ENCODE results near the gene HSDL2.

HSDL2 gene

GRCh38 chr9:112500842-112501241 is 120.9 kb downstream of the HSDL2 start:
- TF ChIP-seq CTCF (IDR thresholded peaks at IDR 0.05; ENCODE audit: borderline replicate concordance, insufficient read depth, low read depth, low read length), result no peak
- H3K4me3 ChIP-seq (ENCODE audit: low read depth, low read length), result no peak overlapping the region

GRCh38 chr9:112501287-112501686 is 121.4 kb downstream of the HSDL2 start:
- no peak for TF ChIP-seq CTCF (IDR thresholded peaks at IDR 0.05; ENCODE audit: borderline replicate concordance, insufficient read depth, low read depth, low read length)
- no peak overlapping the region for H3K4me3 ChIP-seq (ENCODE audit: low read depth, low read length)

- no peak overlapping the region for H3K4me3 ChIP-seq (ENCODE audit: low read depth, low read length)
- TF ChIP-seq CTCF (IDR thresholded peaks at IDR 0.05; ENCODE audit: borderline replicate concordance, insufficient read depth, low read depth, low read length), result no peak
Observed at GRCh38 chr9:112502175-112502946, 122.5 kb downstream of the HSDL2 start.

DNA sequence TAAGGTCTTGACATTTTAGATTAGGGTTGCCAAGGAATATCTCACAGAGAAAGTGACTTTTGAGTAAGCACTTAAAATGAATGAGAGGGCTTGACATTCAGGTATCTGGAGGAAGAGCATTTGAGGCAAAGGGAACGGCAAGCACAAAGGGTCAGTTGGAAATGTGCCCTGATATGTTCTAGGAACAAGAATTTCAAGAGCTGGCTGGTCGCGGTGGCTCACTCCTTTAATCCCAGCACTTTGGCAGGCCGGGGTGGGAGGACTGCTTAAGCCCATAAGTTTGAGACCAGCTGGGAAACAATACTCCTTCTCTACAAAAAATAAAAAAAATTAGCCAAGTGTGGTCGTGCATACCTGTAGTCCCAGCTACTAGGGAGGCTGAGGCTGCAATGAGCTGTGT is 123.3 kb downstream of the HSDL2 start:
- no peak overlapping the region for H3K4me3 ChIP-seq (ENCODE audit: low read depth, low read length)
- TF ChIP-seq CTCF (IDR thresholded peaks at IDR 0.05; ENCODE audit: borderline replicate concordance, insufficient read depth, low read depth, low read length), result no peak

DNA sequence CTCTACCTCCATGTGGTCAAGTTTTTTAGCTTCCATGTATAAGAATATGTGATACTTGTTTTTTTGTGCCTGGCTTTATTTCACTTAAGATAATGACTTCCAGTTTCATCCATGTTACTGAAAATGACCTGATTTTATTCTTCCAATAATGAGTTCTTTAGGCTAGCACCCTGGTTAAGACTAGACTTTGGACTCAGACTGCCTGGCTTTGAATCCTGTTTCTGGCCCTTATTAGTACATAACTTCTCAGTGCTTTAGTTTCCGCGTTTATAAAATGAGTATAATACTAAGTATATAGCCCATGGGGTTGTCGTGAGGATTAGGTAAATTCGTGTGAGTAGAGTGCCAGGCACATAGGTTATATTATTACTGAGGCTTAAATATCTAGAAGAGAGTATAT is 125.2 kb downstream of the HSDL2 start:
- no peak overlapping the region for H3K4me3 ChIP-seq (ENCODE audit: low read depth, low read length)
- no peak for TF ChIP-seq CTCF (IDR thresholded peaks at IDR 0.05; ENCODE audit: borderline replicate concordance, insufficient read depth, low read depth, low read length)

DNA sequence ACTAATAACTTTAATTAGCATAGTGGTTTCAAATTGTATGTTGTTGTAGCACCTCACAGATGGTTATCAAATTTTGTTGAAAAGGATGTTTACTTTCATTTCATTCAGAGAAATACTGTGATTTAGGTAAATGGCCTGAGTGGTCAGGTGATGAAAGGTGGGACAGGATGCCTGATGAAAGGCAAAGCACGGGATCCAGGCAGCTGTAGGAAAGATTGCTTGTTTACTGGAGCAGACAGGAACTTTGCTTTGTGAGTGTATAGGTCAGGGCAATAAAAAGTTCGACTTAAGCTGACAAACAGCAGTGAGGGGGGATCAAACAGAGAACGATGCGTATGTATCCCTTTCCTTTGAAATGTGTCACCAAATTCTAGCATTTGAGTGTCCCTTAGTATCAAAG is 125.7 kb downstream of the HSDL2 start:
- no peak for TF ChIP-seq CTCF (IDR thresholded peaks at IDR 0.05; ENCODE audit: borderline replicate concordance, insufficient read depth, low read depth, low read length)
- no peak overlapping the region for H3K4me3 ChIP-seq (ENCODE audit: low read depth, low read length)

DNA sequence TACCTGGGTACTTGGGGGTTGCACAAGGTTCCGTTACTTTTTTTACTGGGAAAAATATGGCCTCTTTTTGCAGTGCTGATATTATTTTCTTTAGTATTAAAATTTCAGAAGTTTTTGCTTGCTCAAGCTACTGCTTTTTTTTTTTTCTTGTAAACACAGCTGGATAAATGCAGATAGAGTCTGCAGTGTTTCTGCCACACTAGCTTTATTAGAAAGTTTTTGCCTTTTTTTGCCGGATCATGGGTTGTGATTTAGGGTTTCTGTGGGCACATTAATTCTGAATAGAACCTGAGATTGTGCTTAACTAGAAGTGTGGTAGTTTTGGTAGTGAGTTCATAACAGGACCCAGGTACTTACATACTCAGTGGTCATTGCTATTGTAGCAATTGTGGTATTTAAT is 126.7 kb downstream of the HSDL2 start:
- TF ChIP-seq CTCF (IDR thresholded peaks at IDR 0.05; ENCODE audit: borderline replicate concordance, insufficient read depth, low read depth, low read length), result no peak
- H3K4me3 ChIP-seq (ENCODE audit: low read depth, low read length), result no peak overlapping the region
